GM18951 (cell line): ENCODE data around the gene PYGM.
"Not testable (repeated sequence)": the region's sequence is repeated elsewhere in the genome, so short reads cannot be mapped to it uniquely, and the experiment has no call there.

ENCODE experiments used
- POLR2A ChIP-seq: IDR thresholded peaks from 4 replicates; pipeline ENCODE4 v1.6.1; 2011; ENCODE audit warnings: mild to moderate bottlenecking; ENCODE audit not compliant: insufficient read length, insufficient read depth; ENCODE audit errors: extremely low read depth
- in situ Hi-C: fragments of 300-500 bp; cut with MboI; formaldehyde crosslinking; loops from one replicate; pipeline ENCODE4 v1.12.0; 2022; ENCODE audit warnings: low sequenced_read_pairs, mixed read lengths, inconsistent platforms; ENCODE audit not compliant: unreplicated experiment

Gene PYGM

DNA sequence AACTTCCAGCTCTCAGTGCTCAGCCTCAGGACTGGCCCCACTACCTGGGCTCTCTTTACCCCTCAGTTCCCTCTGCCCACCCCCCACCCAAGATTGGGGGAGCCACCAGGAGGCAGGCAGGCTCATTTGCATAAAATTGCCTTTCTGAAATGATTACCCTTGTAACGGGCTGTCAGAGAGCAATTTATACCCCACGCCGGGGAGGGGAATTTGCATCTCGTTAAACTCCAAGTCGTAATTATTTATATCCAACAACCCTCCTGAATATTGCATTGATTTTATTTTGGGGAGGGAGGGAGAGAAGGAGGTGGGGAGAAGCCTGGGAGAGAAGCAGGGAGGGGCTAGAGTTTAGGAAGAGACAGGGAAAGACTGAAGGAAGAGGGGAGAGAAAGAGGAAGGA is 45.1 kb downstream of the PYGM start:
- no peak for TF ChIP-seq POLR2A
- in situ Hi-C loops = no loop called here

DNA sequence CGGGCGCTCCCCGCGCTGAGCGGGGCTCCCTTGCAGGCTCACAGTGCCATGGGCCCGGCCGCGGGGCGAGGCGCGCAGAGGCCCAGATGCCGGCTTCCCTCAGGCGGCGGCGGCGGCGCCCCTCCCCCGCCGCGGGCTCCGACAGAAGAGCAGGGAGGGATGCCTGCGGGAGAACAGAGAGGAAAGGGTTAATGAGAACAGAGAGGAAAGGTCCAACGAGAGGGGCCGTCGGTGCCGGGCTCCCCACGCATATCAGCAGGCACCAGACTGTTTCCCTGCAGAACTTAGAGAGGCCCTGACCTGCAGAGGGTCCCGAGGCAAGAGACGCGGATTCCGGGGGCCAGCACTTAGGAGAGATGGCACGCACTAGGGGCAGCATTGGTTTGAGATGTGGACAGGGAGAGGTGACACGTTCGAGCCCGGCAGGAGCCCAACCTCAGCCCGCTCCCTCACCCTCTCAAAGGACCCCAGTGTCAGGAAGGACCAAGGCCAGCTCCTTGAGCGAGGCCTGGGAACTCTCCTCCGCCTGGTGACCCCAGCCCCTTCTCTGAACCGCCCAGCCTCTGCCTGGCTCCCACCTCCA is 45.9 kb downstream of the PYGM start:
- in situ Hi-C loops = no loop called here
- TF ChIP-seq POLR2A = no peak

DNA sequence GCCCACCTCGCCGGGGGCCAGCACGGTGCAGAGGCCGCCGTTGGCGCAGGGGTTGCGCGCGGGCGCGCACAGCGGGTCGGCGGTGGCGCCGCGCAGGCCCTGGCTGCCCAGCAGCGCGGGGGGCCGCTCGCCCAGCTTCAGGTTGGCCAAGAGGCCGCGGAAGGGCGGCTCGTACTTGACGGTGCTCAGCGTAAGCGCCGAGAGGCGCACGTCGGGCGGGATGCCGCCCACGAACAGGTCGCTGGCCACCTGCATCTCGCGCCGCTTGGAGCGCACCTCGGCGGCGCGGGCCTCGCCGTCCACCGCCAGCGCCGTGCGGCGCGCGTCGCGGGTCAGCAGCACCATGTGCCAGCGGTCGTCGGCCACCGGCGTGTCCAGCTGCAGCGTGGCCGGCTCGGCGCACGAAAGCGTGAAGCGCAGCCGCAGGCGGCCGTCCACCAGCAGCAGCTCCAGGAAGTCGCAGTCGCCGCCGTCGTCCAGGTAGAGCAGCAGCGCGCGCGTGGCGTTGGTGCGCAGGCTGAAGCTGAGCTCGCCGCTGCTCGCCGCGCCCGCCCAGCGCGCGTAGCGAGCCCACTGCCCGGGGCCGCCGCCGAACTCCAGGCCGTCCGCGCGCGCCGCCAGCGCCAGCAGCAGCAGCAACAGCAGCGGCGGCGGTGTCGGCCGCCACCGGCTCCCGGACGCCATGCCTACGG is 46.6 kb downstream of the PYGM start:
- in situ Hi-C loops = no loop called here
- TF ChIP-seq POLR2A = no peak

DNA sequence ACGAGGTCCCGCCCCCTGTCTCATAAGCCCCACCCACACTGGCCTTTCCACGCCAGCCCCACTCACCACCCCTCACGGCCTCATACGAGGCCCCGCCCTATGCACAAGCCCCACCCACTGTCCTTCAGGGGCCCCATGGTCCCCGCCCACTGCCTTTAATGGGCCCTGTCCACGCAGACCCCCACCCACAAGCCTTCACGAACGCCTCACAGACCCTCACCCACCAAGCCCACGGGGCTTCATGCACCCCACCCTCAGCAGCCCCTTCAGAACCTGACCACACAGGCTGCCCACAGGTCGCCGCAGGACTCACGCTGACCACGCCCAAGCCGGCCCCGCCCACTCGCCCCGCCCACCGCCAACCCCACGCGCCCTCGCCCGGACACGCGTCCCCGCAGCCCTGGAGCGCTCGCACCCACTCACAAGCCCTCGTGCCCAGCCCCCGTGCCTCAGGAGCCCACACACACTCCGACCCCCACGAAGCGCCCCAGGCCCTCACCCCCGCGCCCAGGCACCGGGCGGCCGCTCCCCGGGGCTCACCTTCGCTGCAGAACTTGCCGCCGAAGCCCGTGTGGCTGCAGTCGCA is 47.3 kb downstream of the PYGM start:
- in situ Hi-C loops = no loop called here
- TF ChIP-seq POLR2A = no peak

DNA sequence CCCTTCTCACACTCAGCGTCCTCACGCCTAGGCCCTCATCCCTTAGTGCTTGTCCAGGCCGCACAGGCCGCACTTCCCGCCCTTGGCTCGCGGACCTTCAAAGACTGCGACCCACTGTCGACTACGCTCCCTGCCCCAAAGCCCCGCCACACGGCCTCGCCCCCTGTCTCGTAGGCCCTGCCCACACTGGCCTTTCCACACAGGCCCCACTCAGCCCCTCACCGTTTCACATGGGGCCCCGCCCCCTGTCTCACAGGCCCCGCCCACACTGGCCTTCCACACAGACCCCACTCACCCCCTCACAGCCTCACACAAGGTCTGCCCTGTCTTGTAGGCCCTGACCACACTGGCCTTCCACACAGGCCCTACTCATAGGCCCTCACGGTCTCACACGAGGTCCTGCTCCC is 47.8 kb downstream of the PYGM start:
- TF ChIP-seq POLR2A = no peak
- in situ Hi-C loops = no loop called here

DNA sequence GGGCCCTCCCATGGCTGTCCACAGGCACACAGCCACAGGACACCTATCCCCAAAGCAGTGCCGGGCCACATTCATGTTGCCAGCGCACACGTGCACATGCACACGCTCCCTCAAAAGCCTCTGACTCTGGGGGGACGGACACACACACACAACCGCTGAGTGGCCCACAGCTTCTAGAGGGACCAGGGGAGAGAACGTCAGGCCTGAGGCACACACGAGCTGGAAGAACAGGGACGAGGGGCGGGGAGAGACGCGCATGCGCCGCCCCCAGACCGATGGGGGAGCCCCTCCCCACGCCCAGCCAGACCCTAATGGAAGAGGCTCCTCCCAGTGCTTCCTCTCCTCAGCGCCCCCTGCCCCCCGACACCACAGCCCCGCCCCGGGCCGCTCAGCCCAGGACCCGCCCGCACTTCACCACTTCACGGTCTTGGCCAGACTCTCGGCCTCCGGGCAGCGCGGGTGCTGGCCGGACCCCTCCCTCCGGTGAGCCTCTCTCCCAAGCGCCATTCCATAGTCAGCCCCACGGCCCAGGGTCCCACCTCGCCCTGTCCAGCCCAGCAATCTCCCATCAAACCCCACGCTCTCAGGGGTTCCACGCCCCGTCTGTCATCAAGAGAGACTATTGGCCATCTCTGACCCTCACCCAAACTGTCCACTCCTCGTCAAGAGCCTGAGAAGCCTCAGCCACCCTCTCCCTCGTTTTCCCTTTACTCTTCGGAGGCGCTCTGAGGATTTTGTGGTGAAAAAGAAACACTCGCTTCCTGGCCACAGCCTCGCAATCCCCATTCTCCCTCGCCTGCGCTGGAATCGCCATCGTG is 48.4 kb downstream of the PYGM start:
- TF ChIP-seq POLR2A = no peak

DNA sequence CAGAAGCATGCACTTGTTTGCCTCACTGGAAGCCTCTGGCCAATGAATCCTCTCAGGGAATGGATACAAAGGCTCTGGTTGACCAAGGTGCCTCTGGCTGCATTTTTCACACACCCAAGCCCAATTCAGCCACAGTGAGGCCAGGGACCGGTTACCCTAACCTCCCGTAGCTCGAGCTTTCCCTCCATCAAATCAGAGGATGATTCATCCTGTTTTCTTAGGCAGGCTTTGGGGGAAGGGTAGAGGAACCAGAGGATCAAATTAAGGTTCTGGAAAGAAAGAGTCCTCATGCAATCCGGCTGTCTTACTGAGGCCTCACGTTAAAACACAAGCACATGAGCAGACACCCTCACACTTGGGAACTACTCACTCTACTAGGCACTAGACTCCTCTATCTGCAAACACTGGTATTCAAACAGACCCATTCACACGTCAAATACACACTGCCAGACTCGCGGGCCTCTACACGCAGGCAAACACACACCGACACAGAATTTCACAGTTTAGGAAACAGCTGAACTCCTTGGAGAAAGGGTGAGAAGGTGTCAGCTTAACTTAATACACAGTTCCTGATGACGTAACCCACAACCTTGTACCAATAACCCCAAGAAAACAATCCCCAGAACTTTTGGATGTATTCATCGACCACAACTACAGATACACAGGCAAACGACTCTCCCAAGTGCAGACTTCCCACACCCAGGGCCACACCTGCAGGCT is 49.2 kb downstream of the PYGM start:
- TF ChIP-seq POLR2A = no peak
- in situ Hi-C loops = no loop called here

More for the DNA sequence above, 48.4 kb downstream of the PYGM start:
- in situ Hi-C loops = no loop called here

DNA sequence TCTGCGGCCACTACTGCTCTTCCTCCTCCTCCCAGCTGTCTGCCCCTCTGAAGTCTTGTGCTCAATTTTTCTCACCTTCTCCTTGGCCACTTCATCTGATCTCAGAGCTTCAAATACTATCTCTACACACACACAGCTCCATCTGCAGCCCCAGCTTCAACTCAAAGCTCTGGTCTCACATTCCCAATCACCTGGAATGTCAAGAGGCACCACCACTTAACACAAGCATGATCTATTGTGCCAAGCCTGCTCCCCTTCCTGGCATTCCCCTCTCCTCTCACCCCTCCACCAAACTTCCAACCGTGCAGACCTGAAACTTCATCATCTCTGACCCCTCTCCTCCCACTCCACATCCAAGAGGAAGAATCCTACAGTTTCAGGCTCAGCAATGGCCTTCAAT is 54.3 kb downstream of the PYGM start:
- TF ChIP-seq POLR2A = no peak
- in situ Hi-C loops = no loop called here

DNA sequence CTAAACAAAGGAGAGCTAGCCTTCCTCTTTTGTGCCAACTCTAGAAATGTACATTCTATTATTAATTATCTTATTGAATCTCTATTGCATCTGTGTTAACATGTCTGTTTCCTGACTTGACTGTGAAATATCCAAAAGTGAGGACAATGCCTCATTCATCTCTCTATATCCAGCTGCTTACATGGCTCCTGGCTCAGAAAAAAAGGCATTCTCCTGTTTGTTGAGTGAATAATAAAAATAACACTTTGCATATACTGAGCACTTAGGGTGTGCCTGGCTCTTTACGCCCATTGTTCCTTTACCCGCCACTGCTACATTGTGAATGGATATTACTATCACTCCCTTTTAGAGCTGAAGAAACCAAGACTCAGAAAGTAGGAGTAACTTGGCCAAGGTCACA is 56.7 kb downstream of the PYGM start:
- TF ChIP-seq POLR2A = no peak
- in situ Hi-C loops = no loop called here

DNA sequence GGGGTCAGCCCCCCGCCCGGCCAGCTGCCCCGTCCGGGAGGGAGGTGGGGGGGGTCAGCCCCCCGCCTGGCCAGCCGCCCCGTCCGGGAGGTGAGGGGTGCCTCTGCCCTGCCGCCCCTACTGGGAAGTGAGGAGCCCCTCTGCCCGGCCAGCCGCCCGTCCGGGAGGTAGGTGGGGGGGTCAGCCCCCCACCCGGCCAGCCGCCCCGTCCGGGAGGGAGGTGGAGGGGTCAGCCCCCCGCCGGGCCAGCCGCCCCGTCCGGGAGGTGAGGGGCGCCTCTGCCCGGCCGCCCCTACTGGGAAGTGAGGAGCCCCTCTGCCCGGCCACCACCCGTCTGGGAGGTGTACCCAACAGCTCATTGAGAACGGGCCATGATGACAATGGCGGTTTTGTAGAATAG is 57.8 kb downstream of the PYGM start:
- in situ Hi-C loops = not testable (repeated sequence)

DNA sequence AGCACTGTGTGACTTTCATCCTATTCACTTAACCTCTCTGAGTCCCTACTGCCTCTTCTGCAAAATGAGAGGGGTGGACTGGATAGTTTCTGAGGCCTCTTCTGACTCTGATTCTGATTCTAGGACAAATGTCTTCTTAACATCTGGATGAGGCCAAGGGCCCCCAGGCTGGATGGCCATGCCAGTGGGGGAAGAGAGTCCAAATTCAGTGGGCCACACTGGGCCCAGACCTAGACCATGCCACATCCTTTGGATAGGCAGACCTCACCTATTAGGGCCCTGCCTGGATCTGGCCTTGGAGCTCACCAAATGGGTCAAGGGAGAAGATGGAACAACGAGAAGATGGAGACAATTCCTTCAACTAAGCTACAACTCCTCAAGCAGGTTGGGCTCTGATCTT is 61.3 kb downstream of the PYGM start:
- in situ Hi-C loops = no loop called here
- TF ChIP-seq POLR2A = no peak

DNA sequence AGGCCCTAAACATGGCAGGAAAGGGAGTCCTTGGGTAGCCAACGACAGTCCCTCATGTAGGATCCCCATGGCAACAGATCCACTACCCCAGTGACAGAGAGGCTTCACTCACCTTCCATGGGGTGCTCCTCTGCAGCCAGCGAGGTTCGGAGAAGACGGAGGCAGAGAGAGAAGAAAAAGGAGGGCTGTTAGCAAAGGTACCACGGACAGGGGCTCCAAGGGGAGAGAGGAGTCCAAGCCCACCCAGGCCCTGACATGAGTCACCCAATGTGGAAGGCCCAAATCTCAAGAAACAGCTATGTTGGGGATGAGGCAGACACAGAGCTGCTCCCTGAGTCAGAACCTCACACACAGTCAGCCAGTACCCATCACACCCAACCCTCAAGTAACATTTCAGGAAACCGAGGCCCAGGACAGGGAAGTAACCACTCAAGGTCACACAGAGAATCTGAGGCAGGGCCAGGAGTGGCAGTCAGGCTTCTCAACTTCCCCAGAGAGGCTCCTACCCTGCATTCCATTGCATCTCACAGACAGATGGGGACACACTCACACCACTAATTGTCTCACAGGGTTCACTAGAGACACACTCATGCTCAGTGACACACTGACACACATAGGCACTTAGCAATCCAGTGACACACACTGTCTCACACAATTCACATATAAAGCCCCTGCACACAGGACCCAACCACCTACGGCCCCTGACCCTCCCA is 62.0 kb downstream of the PYGM start:
- in situ Hi-C loops = no loop called here
- no peak for TF ChIP-seq POLR2A
